GM18873 (cell line): ENCODE measurements around the gene COL16A1.

ENCODE experiments used
- ATAC-seq: cut with Tn5 transposase; IDR thresholded peaks from one replicate; pipeline ENCODE4 v1.9.1; 2021; ENCODE audit warnings: mild to moderate bottlenecking, moderate library complexity, moderate number of reproducible peaks; ENCODE audit not compliant: unreplicated experiment, low FRiP score

COL16A1 gene

DNA sequence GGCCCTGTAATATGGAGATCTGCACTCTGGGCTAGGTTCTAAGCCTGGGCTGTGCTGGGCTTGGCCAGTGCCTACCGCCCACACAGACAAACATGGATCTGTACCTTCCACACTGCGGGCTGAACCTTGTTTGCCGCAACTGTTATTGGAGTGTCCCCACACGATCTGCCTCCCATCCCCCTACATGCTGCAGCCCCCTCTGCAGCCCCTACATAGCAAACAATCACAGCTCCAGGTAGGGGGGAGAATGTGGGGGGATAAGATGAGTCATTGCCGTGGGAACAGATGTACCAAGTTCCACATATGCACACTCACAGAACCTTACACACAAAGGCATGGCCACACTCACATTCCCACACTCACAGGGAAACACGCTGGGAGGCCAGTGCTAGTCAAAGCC, 88.4 kb downstream of the COL16A1 start:
- no peak for ATAC-seq

DNA sequence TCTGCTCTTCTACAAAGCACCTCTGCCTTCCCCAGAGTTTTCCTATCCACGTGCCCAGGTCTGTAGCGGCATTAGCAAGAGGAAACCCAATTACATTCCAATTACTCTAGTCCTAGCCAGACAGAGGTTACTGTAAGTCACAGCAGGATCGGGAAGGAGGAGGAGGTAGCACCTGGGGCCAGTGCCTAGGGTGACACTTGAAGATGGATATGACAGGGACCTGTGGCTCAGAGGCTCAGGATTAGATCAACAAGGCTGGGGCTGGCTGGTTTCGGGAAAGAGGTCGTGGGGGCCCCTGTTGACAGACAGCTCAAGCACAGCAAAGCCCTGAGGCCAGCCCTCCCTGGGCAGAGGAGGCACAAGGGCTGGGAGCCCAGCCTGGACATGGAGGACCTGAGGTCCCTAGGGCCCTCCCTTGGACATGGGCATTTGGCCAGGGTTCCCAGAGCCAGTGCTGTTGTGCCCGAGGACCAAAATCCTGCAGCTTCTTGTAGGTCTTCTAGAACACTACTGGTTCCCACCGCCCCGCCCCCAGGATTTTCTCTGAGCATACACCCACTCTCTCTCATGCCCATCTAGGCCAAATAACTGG, 89.3 kb downstream of the COL16A1 start:
- ATAC-seq, result no peak

DNA sequence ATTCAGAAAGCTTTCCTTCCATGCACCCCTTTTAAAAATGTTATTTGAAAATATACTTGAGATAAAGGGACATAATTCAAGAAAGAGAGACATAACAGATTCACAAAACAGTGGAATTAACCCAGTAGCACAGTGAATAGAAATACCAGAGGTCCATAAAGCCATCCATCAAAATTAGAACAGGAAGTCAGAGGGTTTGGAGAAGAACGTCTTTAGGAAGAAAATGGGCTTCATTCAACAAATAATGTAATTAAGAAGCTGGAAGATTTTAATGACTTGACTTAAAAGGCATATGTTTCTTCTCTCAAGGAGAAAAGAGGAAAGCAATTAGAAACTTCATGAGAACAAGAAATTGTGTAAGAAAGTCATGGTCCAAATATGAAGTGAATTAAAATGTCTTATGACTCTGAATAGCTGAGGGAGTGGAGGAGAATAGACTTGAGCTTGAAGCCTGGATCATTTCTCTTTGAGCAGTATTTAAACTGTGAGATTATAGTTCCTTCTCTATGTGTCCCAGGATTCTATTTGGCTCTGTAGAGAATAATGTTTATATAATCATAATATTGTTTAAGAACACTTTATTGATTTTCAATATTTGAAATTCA, 94.2 kb downstream of the COL16A1 start:
- ATAC-seq, result no peak

DNA sequence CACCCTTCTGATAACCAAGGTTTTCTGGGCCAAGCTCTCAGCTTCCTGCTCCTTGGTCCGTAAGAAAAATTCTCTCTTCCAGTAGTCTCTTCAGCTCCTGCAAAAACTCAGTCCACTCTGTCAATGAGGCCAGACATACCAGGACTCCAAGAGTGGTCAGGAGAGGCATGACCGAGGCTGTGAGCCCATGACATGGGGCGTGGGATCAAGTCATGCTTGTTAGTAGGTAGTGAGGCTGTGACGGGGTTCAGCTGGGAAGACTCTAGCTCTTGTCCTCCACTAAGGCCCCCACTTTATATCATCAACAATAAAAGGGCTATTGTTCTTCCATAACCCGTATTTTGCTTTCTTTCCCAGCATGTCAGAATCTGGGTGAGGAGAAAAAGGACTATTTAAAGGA, 96.5 kb downstream of the COL16A1 start:
- no peak for ATAC-seq

DNA sequence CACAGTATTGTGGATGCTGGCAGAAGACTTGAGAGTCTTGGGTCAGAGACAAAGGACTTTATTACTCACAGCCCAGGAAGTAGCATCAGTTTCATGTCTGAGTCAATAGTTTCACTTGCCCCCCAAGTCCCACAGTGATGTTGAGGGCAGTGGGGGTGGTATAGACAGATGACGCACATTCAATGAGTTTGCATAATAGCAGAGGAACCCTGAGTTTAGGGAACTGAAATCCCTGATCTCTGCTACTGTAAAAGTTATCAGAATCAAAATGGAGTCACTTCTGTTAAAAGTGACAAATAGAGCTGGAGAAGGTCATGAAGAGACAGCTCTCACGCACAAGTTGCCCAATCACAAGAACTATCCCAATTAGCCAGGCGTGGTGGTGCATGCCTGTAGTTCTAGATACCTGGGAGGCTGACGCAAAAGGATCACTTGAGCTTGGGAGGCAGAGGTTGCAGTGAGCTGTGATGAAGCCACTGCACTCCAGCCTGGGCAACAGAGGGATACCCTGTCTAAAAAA, 97.8 kb downstream of the COL16A1 start:
- ATAC-seq, result peak; percentile 84
